Fibroblast of lung (primary cell): ENCODE measurements around the gene SCGB1D1. TPM values are rescaled to one million over a fixed set of nuclear protein-coding genes. Genes with fewer than 3 reads are reported as not detected.
A peak's percentile ranks its signal among the peaks of the same experiment; 100 is the strongest.
"Not testable (repeated sequence)": the region's sequence is repeated elsewhere in the genome, so short reads cannot be mapped to it uniquely, and the experiment has no call there.

ENCODE experiments used
- DNase-seq, 2 donors: peaks; one replicate each; pipeline versions ENCODE4 v3.0.0 to v3.0.0-alpha.2; 2010; ENCODE audit warnings: low read depth in 2 of 2
- H2AFZ ChIP-seq: 2 replicates; pipeline ENCODE4 v1.5.1; 2012; ENCODE audit warnings: low read length, control low read depth, inconsistent platforms
- H3K27ac ChIP-seq: 2 replicates; pipeline ENCODE4 v1.5.1; 2011; ENCODE audit warnings: low read length, control low read depth; ENCODE audit not compliant: insufficient read depth
- H3K27me3 ChIP-seq: 2 replicates; pipeline ENCODE4 v1.5.1; 2011; ENCODE audit warnings: mild to moderate bottlenecking, low read length; ENCODE audit not compliant: control insufficient read depth, insufficient read depth
- H3K36me3 ChIP-seq: 2 replicates; pipeline ENCODE4 v1.5.1; 2011; ENCODE audit warnings: low read length; ENCODE audit not compliant: control insufficient read depth, insufficient read depth
- H3K4me1 ChIP-seq: 2 replicates; pipeline ENCODE4 v1.5.1; 2011; ENCODE audit warnings: low read length; ENCODE audit not compliant: control insufficient read depth, insufficient read depth; ENCODE audit errors: extremely low read depth
- H3K4me2 ChIP-seq: 2 replicates; pipeline ENCODE4 v1.5.1; 2011; ENCODE audit warnings: low read length, control low read depth; ENCODE audit not compliant: insufficient read depth; ENCODE audit errors: extremely low read depth
- H3K4me3 ChIP-seq, 4 experiments: fragments of 200-600 bp in 1 of 4; sonication (generic) in 1 of 4; replicated peaks in 1 of 4; 2 replicates each; pipeline ENCODE4 v1.5.1; 2011 to 2016; ENCODE audit warnings: low read length in 4 of 4, low read depth in 3 of 4, mild to moderate bottlenecking in 3 of 4, control low read depth in 2 of 4, inconsistent platforms in 1 of 4, mixed read lengths in 1 of 4; ENCODE audit not compliant: insufficient read depth in 1 of 4; ENCODE audit errors: control extremely low read depth in 1 of 4
- H3K79me2 ChIP-seq: 2 replicates; pipeline ENCODE4 v1.5.1; 2012; ENCODE audit warnings: mild to moderate bottlenecking, low read length, inconsistent platforms; ENCODE audit not compliant: control insufficient read depth, insufficient read depth
- H3K9ac ChIP-seq: 2 replicates; pipeline ENCODE4 v1.5.1; 2011; ENCODE audit warnings: mild to moderate bottlenecking, low read length, control low read depth; ENCODE audit not compliant: insufficient read depth
- H3K9me3 ChIP-seq: 2 replicates; pipeline ENCODE4 v1.5.1; 2012; ENCODE audit warnings: low read depth, low read length; ENCODE audit not compliant: control insufficient read depth, insufficient read depth
- H4K20me1 ChIP-seq: 2 replicates; pipeline ENCODE4 v1.5.1; 2011; ENCODE audit warnings: low read length; ENCODE audit not compliant: control insufficient read depth, insufficient read depth; ENCODE audit errors: extremely low read depth
- CTCF ChIP-seq, 2 donors: IDR thresholded peaks in 1 of 2; conservative IDR thresholded peaks in 1 of 2; 1 replicate in 1 of 2; 2 replicates in 1 of 2; pipeline ENCODE4 v1.5.1; 2011 to 2012; ENCODE audit warnings: low read length in 2 of 2, control low read depth in 1 of 2, inconsistent platforms in 1 of 2, low read depth in 1 of 2, mild to moderate bottlenecking in 1 of 2
- EZH2 ChIP-seq: IDR thresholded peaks from 2 replicates; pipeline ENCODE4 v1.5.1; 2012; ENCODE audit warnings: low read length, control low read depth, mild to moderate bottlenecking; ENCODE audit errors: missing control alignments
- polyA plus RNA-seq, 2 donors: library from polyadenylated mRNA; depleted of rRNA in 1 of 2; stranded (reverse) in 1 of 2; unstranded in 1 of 2; fragments of >200 nt; gene quantifications; 2 replicates each; pipeline ENCODE4 v1.2.1, GENCODE V29; 2011 to 2012; ENCODE audit warnings: missing spikeins in 1 of 2
- total RNA-seq: library from RNA; depleted of rRNA; stranded (reverse); fragments of >200 nt; gene quantifications from 2 replicates; pipeline ENCODE4 v1.2.1, GENCODE V29; 2014

Gene SCGB1D1
- total and polyA plus RNA-seq, 2 donors (not counting 1 experiment from before 2014, with no cell fraction given), result not detected

GRCh38 chr11:62186195-62186594 is 3.8 kb upstream of the SCGB1D1 start:
- Histone ChIP-seq H3K79me2 (no peaks in the 10 kb centered on the region), H3K9ac (no peak overlapping the region), H3K27me3 (peaks cover 2% of the 10 kb centered on the region), H3K9me3 (no peaks in the 10 kb centered on the region), H4K20me1 (no peaks in the 10 kb centered on the region), H2AFZ (no peak overlapping the region), H3K4me1 (no peaks in the 10 kb centered on the region), H3K36me3 (no peaks in the 10 kb centered on the region), H3K4me2 (no peak overlapping the region), H3K27ac (no peak overlapping the region), H3K4me3 (no peak overlapping the region)
- TF ChIP-seq EZH2 (no peak), CTCF (conservative IDR thresholded peaks at IDR 0.05 in 1 of 2, IDR thresholded peaks at IDR 0.05 in 1 of 2; ENCODE audit: low read depth in 1 of 2, low read length in 2 of 2) (no peak)
- DNase-seq, result no peak

GRCh38 chr11:62193952-62194351 is 3.9 kb downstream of the SCGB1D1 start:
- Histone ChIP-seq H4K20me1 (no peaks in the 10 kb centered on the region), H2AFZ (no peak overlapping the region), H3K27me3 (peaks cover 2% of the 10 kb centered on the region), H3K4me3 (no peak overlapping the region), H3K36me3 (no peaks in the 10 kb centered on the region), H3K4me2 (no peak overlapping the region), H3K9me3 (no peaks in the 10 kb centered on the region), H3K4me1 (no peaks in the 10 kb centered on the region), H3K9ac (no peak overlapping the region), H3K27ac (no peak overlapping the region), H3K79me2 (no peaks in the 10 kb centered on the region)
- TF ChIP-seq CTCF (conservative IDR thresholded peaks at IDR 0.05 in 1 of 2, IDR thresholded peaks at IDR 0.05 in 1 of 2; ENCODE audit: low read depth in 1 of 2, low read length in 2 of 2), result no peak
- no peak for TF ChIP-seq EZH2
- no peak for DNase-seq

GRCh38 chr11:62195010-62195409 is 5.0 kb downstream of the SCGB1D1 start:
- not testable (repeated sequence) for H3K9ac ChIP-seq, H3K4me2 ChIP-seq, H2AFZ ChIP-seq, H4K20me1 ChIP-seq, H3K36me3 ChIP-seq, DNase-seq, H3K27me3 ChIP-seq, H3K27ac ChIP-seq, H3K4me1 ChIP-seq, H3K9me3 ChIP-seq, H3K4me3 ChIP-seq, H3K79me2 ChIP-seq

- Histone ChIP-seq H3K79me2 (no peaks in the 10 kb centered on the region), H3K27ac (no peak overlapping the region), H2AFZ (no peak overlapping the region), H3K4me3 (no peak overlapping the region), H3K9ac (no peak overlapping the region), H3K9me3 (no peaks in the 10 kb centered on the region), H4K20me1 (no peaks in the 10 kb centered on the region), H3K36me3 (no peaks in the 10 kb centered on the region), H3K4me1 (no peaks in the 10 kb centered on the region), H3K4me2 (no peak overlapping the region), H3K27me3 (no peaks in the 10 kb centered on the region)
- TF ChIP-seq EZH2 (no peak), CTCF (conservative IDR thresholded peaks at IDR 0.05 in 1 of 2, IDR thresholded peaks at IDR 0.05 in 1 of 2; ENCODE audit: low read depth in 1 of 2, low read length in 2 of 2) (peak in 1 of 2 donors; percentile 5)
- DNase-seq, result no peak
Measured at GRCh38 chr11:62195945-62196344, 5.9 kb downstream of the SCGB1D1 start.

- not testable (repeated sequence) for H2AFZ ChIP-seq, H3K4me3 ChIP-seq, DNase-seq, H3K9ac ChIP-seq, H3K4me2 ChIP-seq, H3K79me2 ChIP-seq, H3K9me3 ChIP-seq, H3K27ac ChIP-seq, H3K27me3 ChIP-seq, H3K4me1 ChIP-seq, H3K36me3 ChIP-seq, H4K20me1 ChIP-seq
Measured at GRCh38 chr11:62197400-62197799, 7.4 kb downstream of the SCGB1D1 start.
